DMS 273 (cell line): ENCODE data around the gene NOD1.
"Not testable (repeated sequence)": the region's sequence is repeated elsewhere in the genome, so short reads cannot be mapped to it uniquely, and the experiment has no call there.

ENCODE experiments used
- DNase-seq: peaks from one replicate; lab custom pipeline; 2025; ENCODE audit not compliant: unreplicated experiment; lab: John Stamatoyannopoulos, UW

Gene NOD1

GRCh38 chr7:30421647-30422196 is 56.9 kb downstream of the NOD1 start:
- no peak for DNase-seq

GRCh38 chr7:30420662-30421061 is 57.9 kb downstream of the NOD1 start:
- DNase-seq = no peak

GRCh38 chr7:30420080-30420479 is 58.5 kb downstream of the NOD1 start:
- DNase-seq = not testable (repeated sequence)

- DNase-seq = peak; percentile 40
Observed at GRCh38 chr7:30413864-30414263, 64.7 kb downstream of the NOD1 start.

GRCh38 chr7:30412782-30413504 is 65.6 kb downstream of the NOD1 start:
- DNase-seq = peak; percentile 91

GRCh38 chr7:30411897-30412296 is 66.7 kb downstream of the NOD1 start:
- DNase-seq = no peak

- no peak for DNase-seq
Observed at GRCh38 chr7:30411173-30411572, 67.4 kb downstream of the NOD1 start.

- peak; percentile 50 for DNase-seq
Observed at GRCh38 chr7:30406664-30407425, 71.7 kb downstream of the NOD1 start.

- DNase-seq = no peak
Observed at GRCh38 chr7:30405179-30405578, 73.4 kb downstream of the NOD1 start.

- DNase-seq = no peak
Observed at GRCh38 chr7:30403477-30403876, 75.1 kb downstream of the NOD1 start.

GRCh38 chr7:30396389-30396788 is 82.2 kb downstream of the NOD1 start:
- peak; percentile 47 for DNase-seq

- DNase-seq = no peak
Observed at GRCh38 chr7:30395676-30396075, 82.9 kb downstream of the NOD1 start.

- no peak for DNase-seq
Observed at GRCh38 chr7:30391806-30392205, 86.8 kb downstream of the NOD1 start.

- no peak for DNase-seq
Observed at GRCh38 chr7:30390736-30391636, 87.6 kb downstream of the NOD1 start.

- no peak for DNase-seq
Observed at GRCh38 chr7:30389791-30390190, 88.8 kb downstream of the NOD1 start.

GRCh38 chr7:30382607-30383006 is 96.0 kb downstream of the NOD1 start:
- no peak for DNase-seq

- not testable (repeated sequence) for DNase-seq
Observed at GRCh38 chr7:30380824-30381223, 97.8 kb downstream of the NOD1 start.

- no peak for DNase-seq
Observed at GRCh38 chr7:30380294-30380693, 98.3 kb downstream of the NOD1 start.

- DNase-seq = no peak
Observed at GRCh38 chr7:30379741-30380140, 98.8 kb downstream of the NOD1 start.

- DNase-seq = no peak
Observed at GRCh38 chr7:30379131-30379530, 99.5 kb downstream of the NOD1 start.

- no peak for DNase-seq
Observed at GRCh38 chr7:30378275-30378674, 100.3 kb downstream of the NOD1 start.
